WERI-Rb-1 (cell line): ENCODE results near the gene PSD2.

Experiments
- DNase-seq: peaks from one replicate; pipeline ENCODE4 v3.0.0-alpha.2; 2020
- H3K27ac ChIP-seq: fragments of 250-450 bp; sonication (Bioruptor Pico); 2 replicates; pipeline ENCODE4 v1.5.1; 2020; ENCODE audit warnings: mild to moderate bottlenecking, moderate library complexity
- H3K27me3 ChIP-seq: fragments of 250-450 bp; sonication (Bioruptor Pico); 2 replicates; pipeline ENCODE4 v1.5.1; 2021; ENCODE audit warnings: mild to moderate bottlenecking, low read depth, moderate library complexity; ENCODE audit not compliant: insufficient read depth, severe bottlenecking
- H3K36me3 ChIP-seq: fragments of 250-450 bp; sonication (Bioruptor Pico); 2 replicates; pipeline ENCODE4 v1.5.1; 2020; ENCODE audit warnings: mild to moderate bottlenecking, moderate library complexity
- H3K4me3 ChIP-seq: 2 replicates; pipeline ENCODE4 v1.5.1; 2011; ENCODE audit warnings: low read depth, mild to moderate bottlenecking, control low read depth, low read length
- H3K9me3 ChIP-seq: fragments of 250-450 bp; sonication (Bioruptor Pico); 2 replicates; pipeline ENCODE4 v1.5.1; 2021; ENCODE audit warnings: mild to moderate bottlenecking, moderate library complexity; ENCODE audit not compliant: severe bottlenecking
- CTCF ChIP-seq: IDR thresholded peaks from 2 replicates; pipeline ENCODE4 v1.5.1; 2011; ENCODE audit warnings: low read depth, mild to moderate bottlenecking, control low read depth, inconsistent platforms, low read length

Gene PSD2

GRCh38 chr5:139863361-139863760 is 67.8 kb downstream of the PSD2 start:
- H3K27ac ChIP-seq: no peak overlapping the region
- no peak for TF ChIP-seq CTCF
- H3K36me3 ChIP-seq: no peaks in the 10 kb centered on the region; the same call in 1 of the 2 replicates
- no peak overlapping the region for H3K4me3 ChIP-seq
- no peak for DNase-seq
- no peaks in the 10 kb centered on the region for H3K9me3 ChIP-seq
- H3K27me3 ChIP-seq: no peaks in the 10 kb centered on the region

- peak; percentile 73 for DNase-seq
- TF ChIP-seq CTCF: peak; percentile 82
- H3K27me3 ChIP-seq: no peaks in the 10 kb centered on the region
- no peaks in the 10 kb centered on the region for H3K9me3 ChIP-seq
- H3K36me3 ChIP-seq: no peaks in the 10 kb centered on the region
- H3K27ac ChIP-seq: no peak overlapping the region
- no peak overlapping the region for H3K4me3 ChIP-seq
Observed at GRCh38 chr5:139863855-139864558, 68.4 kb downstream of the PSD2 start.

- no peak overlapping the region for H3K27ac ChIP-seq
- H3K36me3 ChIP-seq: no peaks in the 10 kb centered on the region
- H3K9me3 ChIP-seq: no peaks in the 10 kb centered on the region
- H3K27me3 ChIP-seq: no peaks in the 10 kb centered on the region
- TF ChIP-seq CTCF: no peak
- H3K4me3 ChIP-seq: no peak overlapping the region
- DNase-seq: no peak
Observed at GRCh38 chr5:139864716-139865483, 69.3 kb downstream of the PSD2 start.

- Histone ChIP-seq H3K36me3 (no peaks in the 10 kb centered on the region), H3K4me3 (no peak overlapping the region), H3K27ac (no peak overlapping the region), H3K9me3 (no peaks in the 10 kb centered on the region), H3K27me3 (no peaks in the 10 kb centered on the region)
- DNase-seq: no peak
- TF ChIP-seq CTCF: no peak
Observed at GRCh38 chr5:139867109-139867508, 71.5 kb downstream of the PSD2 start.

- no peak overlapping the region for H3K4me3 ChIP-seq
- no peaks in the 10 kb centered on the region for H3K9me3 ChIP-seq
- H3K27me3 ChIP-seq: no peaks in the 10 kb centered on the region
- TF ChIP-seq CTCF: no peak
- DNase-seq: no peak
- no peak overlapping the region for H3K27ac ChIP-seq
- no peaks in the 10 kb centered on the region for H3K36me3 ChIP-seq
Observed at GRCh38 chr5:139867581-139867980, 72.0 kb downstream of the PSD2 start.
